Endothelial cell of umbilical vein (primary cell): ENCODE results near the gene PDE11A. TPM values are rescaled to one million over a fixed set of nuclear protein-coding genes. Genes with fewer than 3 reads are reported as not detected.

ENCODE experiments used
- BruUV-seq: library from RNA; stranded (reverse); fragments of 400-500 nt; replicated peaks from 2 replicates; lab custom pipeline; 2021; lab: Mats Ljungman, UMichigan
- CTCF ChIA-PET: fragments of 300-600, 350-600 bp; sonication (Branson Sonifier 250); formaldehyde crosslinking; loops from one replicate; lab custom pipeline; 2021; ENCODE audit warnings: antibody characterized with exemption, inconsistent platforms; lab: Charles Lee
- POLR2A ChIA-PET: fragments of 300-600, 350-600 bp; sonication (Branson Sonifier 250); formaldehyde crosslinking; loops from one replicate; lab custom pipeline; 2021; ENCODE audit warnings: antibody characterized with exemption, inconsistent platforms; lab: Charles Lee
- DNase-seq: peaks from one replicate; pipeline ENCODE4 v3.0.0-alpha.2; 2011; ENCODE audit warnings: low read depth, low spot score
- FAIRE-seq: peaks from 2 replicates; lab custom pipeline; 2011; peaks lifted over from hg19 to GRCh38; lab: Jason Lieb, UNC
- H2AFZ ChIP-seq: 2 replicates; pipeline ENCODE4 v1.6.0; 2012; ENCODE audit warnings: low read depth, low read length, control low read depth, inconsistent platforms
- H3K27ac ChIP-seq: 2 replicates; pipeline ENCODE4 v1.5.1; 2011; ENCODE audit warnings: low read depth, mild to moderate bottlenecking, control low read depth, low read length, moderate library complexity; ENCODE audit not compliant: insufficient read depth
- H3K27me3 ChIP-seq, 2 experiments: 2 replicates each; pipeline versions ENCODE4 v1.6.0 to v1.6.1; 2011; ENCODE audit warnings: low read length in 2 of 2, mixed read lengths in 1 of 2; ENCODE audit not compliant: control insufficient read depth in 2 of 2, insufficient read depth in 2 of 2
- H3K36me3 ChIP-seq, 2 experiments: 2 replicates in 1 of 2; 3 replicates in 1 of 2; pipeline ENCODE4 v1.5.1; 2011; ENCODE audit warnings: low read length in 2 of 2, mild to moderate bottlenecking in 1 of 2, moderate library complexity in 1 of 2; ENCODE audit not compliant: control insufficient read depth in 2 of 2, insufficient read depth in 2 of 2; ENCODE audit errors: extremely low read depth in 1 of 2
- H3K4me1 ChIP-seq: 3 replicates; pipeline ENCODE4 v1.5.1; 2011; ENCODE audit warnings: mild to moderate bottlenecking, low read length; ENCODE audit not compliant: control insufficient read depth, insufficient read depth; ENCODE audit errors: extremely low read depth
- H3K4me2 ChIP-seq: 2 replicates; pipeline ENCODE4 v1.6.1; 2011; ENCODE audit warnings: low read length, control low read depth, mixed read lengths; ENCODE audit not compliant: insufficient read depth
- H3K4me3 ChIP-seq, 3 experiments: fragments of 200-600 bp in 1 of 3; sonication (generic), shearing (Covaris generic) in 1 of 3; replicated peaks in 1 of 3; 2 replicates each; pipeline ENCODE4 v1.5.1; 2011 to 2016; ENCODE audit warnings: control low read depth in 3 of 3, low read length in 3 of 3, mild to moderate bottlenecking in 2 of 3, inconsistent platforms in 1 of 3, low read depth in 1 of 3, moderate library complexity in 1 of 3; ENCODE audit not compliant: insufficient read depth in 1 of 3
- H3K79me2 ChIP-seq: 2 replicates; pipeline ENCODE4 v1.6.0; 2012; ENCODE audit warnings: low read length, inconsistent platforms; ENCODE audit not compliant: control insufficient read depth, insufficient read depth
- H3K9ac ChIP-seq: replicated peaks from 2 replicates; pipeline ENCODE3; 2011; ENCODE audit warnings: low read length, control low read depth; ENCODE audit not compliant: insufficient read depth; ENCODE audit errors: extremely low read depth
- H3K9me1 ChIP-seq: replicated peaks from 3 replicates; pipeline ENCODE4 v1.6.0; 2011; ENCODE audit warnings: mild to moderate bottlenecking, low read length; ENCODE audit not compliant: control insufficient read depth, insufficient read depth; ENCODE audit errors: extremely low read depth
- H3K9me3 ChIP-seq: replicated peaks from 2 replicates; pipeline ENCODE4 v1.5.1; 2012; ENCODE audit warnings: low read length, inconsistent platforms; ENCODE audit not compliant: control insufficient read depth, insufficient read depth
- H4K20me1 ChIP-seq: replicated peaks from 2 replicates; pipeline ENCODE3; 2011; ENCODE audit warnings: mild to moderate bottlenecking, low read length; ENCODE audit not compliant: control insufficient read depth, insufficient read depth; ENCODE audit errors: extremely low read depth
- CTCF ChIP-seq, 2 donors: IDR thresholded peaks; 1 replicate in 1 of 2; 2 replicates in 1 of 2; pipeline ENCODE4 v1.5.1; 2011; ENCODE audit warnings: low read length in 2 of 2, mild to moderate bottlenecking in 2 of 2, moderate library complexity in 2 of 2, control low read depth in 1 of 2, inconsistent platforms in 1 of 2, low read depth in 1 of 2; ENCODE audit not compliant: insufficient read depth in 1 of 2; ENCODE audit errors: extremely low read depth in 1 of 2
- EZH2 ChIP-seq: IDR thresholded peaks from 2 replicates; pipeline ENCODE4 v1.6.1; 2012; ENCODE audit warnings: borderline replicate concordance, low read depth, mild to moderate bottlenecking, moderate library complexity, low read length, inconsistent platforms; ENCODE audit not compliant: severe bottlenecking
- FOS ChIP-seq: IDR thresholded peaks from 2 replicates; pipeline ENCODE4 v1.6.1; 2011; ENCODE audit warnings: mild to moderate bottlenecking, low read length, moderate library complexity, borderline replicate concordance; ENCODE audit not compliant: insufficient read depth
- GATA2 ChIP-seq: IDR thresholded peaks from 2 replicates; pipeline ENCODE4 v1.7.0; 2011; ENCODE audit warnings: low read depth, mild to moderate bottlenecking, moderate library complexity, mixed read lengths, low read length; ENCODE audit not compliant: insufficient read length, insufficient read depth
- JUN ChIP-seq: IDR thresholded peaks from 2 replicates; pipeline ENCODE4 v1.6.1; 2011; ENCODE audit warnings: borderline replicate concordance, low read depth; ENCODE audit not compliant: insufficient read length, insufficient read depth
- MAX ChIP-seq: IDR thresholded peaks from 2 replicates; pipeline ENCODE4 v1.6.1; 2011; ENCODE audit not compliant: insufficient read depth, insufficient read length
- MYC ChIP-seq: IDR thresholded peaks from one replicate; pipeline ENCODE4 v1.6.1; 2011; ENCODE audit warnings: mild to moderate bottlenecking, low read depth, low read length
- POLR2A ChIP-seq: IDR thresholded peaks from 2 replicates; pipeline ENCODE4 v1.6.1; 2012; ENCODE audit warnings: low read depth, mild to moderate bottlenecking, control low read depth, low read length
- POLR2AphosphoS5 ChIP-seq: IDR thresholded peaks from 2 replicates; pipeline ENCODE4 v1.6.1; 2012; ENCODE audit warnings: low read depth, mild to moderate bottlenecking, control low read depth, low read length, moderate library complexity; ENCODE audit not compliant: insufficient read depth
- dilution Hi-C: fragments of 300-500 bp; cut with MboI; formaldehyde crosslinking; loops from one replicate; pipeline ENCODE4 v1.15.0; 2019; ENCODE audit warnings: low sequenced_read_pairs; ENCODE audit not compliant: extremely low pct_ligation_motif_present
- intact Hi-C: fragments of 100-400 bp; cut with micrococcal nuclease; formaldehyde crosslinking; loops from one replicate; pipeline ENCODE4 v1.10.0; 2022
- polyA plus RNA-seq, 4 experiments: library from polyadenylated mRNA; depleted of rRNA in 3 of 4; stranded (reverse) in 3 of 4; unstranded in 1 of 4; fragments of >200 nt; gene quantifications; 2 replicates each; pipeline versions ENCODE4 v1.2.1 to v1.2.3, GENCODE V29; 2011 to 2012; ENCODE audit warnings: missing spikeins in 1 of 4
- small RNA-seq: library from RNA; depleted of rRNA; stranded (forward); fragments of <200 nt; gene quantifications from one replicate; pipeline ENCODE3, GENCODE V24; 2012; ENCODE audit warnings: low replicate concordance, low read depth; ENCODE audit not compliant: insufficient read depth, insufficient read length
- total RNA-seq: library from RNA; stranded (reverse); gene quantifications from 2 replicates; pipeline ENCODE4 v1.2.3, GENCODE V29; 2021

The PDE11A gene
- total and polyA plus RNA-seq, 2 donors (not counting 3 experiments of a cell fraction or from before 2014, with no cell fraction given): 0.07 to 0.51 TPM

GRCh38 chr2:177574356-177574755, 498.2 kb downstream of the PDE11A start:
- no peak overlapping the region for H3K27ac ChIP-seq
- no peaks in the 10 kb centered on the region for H3K36me3 ChIP-seq
- intact Hi-C loops: no loop called here
- POLR2A ChIA-PET: no interaction called here
- no peaks in the 10 kb centered on the region for H3K4me1 ChIP-seq
- H3K27me3 ChIP-seq: peaks cover 0 to 4% of the 10 kb centered on the region in 2 experiments
- no peak overlapping the region for H3K4me3 ChIP-seq
- dilution Hi-C loops: no loop called here
- no peak overlapping the region for H3K9ac ChIP-seq
- CTCF ChIA-PET: no interaction called here
- DNase-seq (no peak), FAIRE-seq (no peak)
- no peaks in the 10 kb centered on the region for H3K79me2 ChIP-seq
- no peak overlapping the region for H3K4me2 ChIP-seq
- no peak overlapping the region for H2AFZ ChIP-seq
- no TSS peak for BruUV-seq
- TF ChIP-seq JUN: no peak
- TF ChIP-seq EZH2: no peak
- no peak for TF ChIP-seq POLR2A
- no peak for TF ChIP-seq GATA2
- no peak for TF ChIP-seq MYC
- no peak for TF ChIP-seq FOS
- no peak for TF ChIP-seq MAX
- TF ChIP-seq CTCF (IDR thresholded peaks at IDR 0.05; ENCODE audit: extremely low read depth in 1 of 2, insufficient read depth in 1 of 2, low read depth in 1 of 2, low read length in 2 of 2): no peak
- TF ChIP-seq POLR2AphosphoS5: no peak
- no peaks in the 10 kb centered on the region for H4K20me1 ChIP-seq
- H3K9me1 ChIP-seq: no peaks in the 10 kb centered on the region
- no peaks in the 10 kb centered on the region for H3K9me3 ChIP-seq

Small RNA genes within 50 kb of the gene (small RNA-seq; reads per million reads assigned to genes)
- gene AC011998.1 (not detected), gene RNU6-629P (not detected)

Other genes with a start within 250 kb of the PDE11A start
- gene RBM45, start 39.7 kb upstream of the PDE11A start, total RNA-seq: 11.2 and 12.4 TPM in 2 replicates
- gene RBM45, start 39.7 kb upstream of the PDE11A start, polyA plus RNA-seq: 5.5 and 6.8 TPM in 2 replicates
- 2.3 TPM in 2 replicates for gene OSBPL6, start 121.7 kb upstream of the PDE11A start, total RNA-seq
- 1.5 and 1.6 TPM in 2 replicates for gene OSBPL6, start 121.7 kb upstream of the PDE11A start, polyA plus RNA-seq